Inflammatory macrophage treated with lipopolysaccharide for 4 hours (primary cell): ENCODE data around the gene KIAA1586.
A peak's percentile ranks its signal among the peaks of the same experiment; 100 is the strongest.
"Not testable (repeated sequence)": the region's sequence is repeated elsewhere in the genome, so short reads cannot be mapped to it uniquely, and the experiment has no call there.

Experiments
- DNase-seq: peaks from one replicate; pipeline ENCODE4 v3.0.0-alpha.2; 2020

Gene KIAA1586

DNA sequence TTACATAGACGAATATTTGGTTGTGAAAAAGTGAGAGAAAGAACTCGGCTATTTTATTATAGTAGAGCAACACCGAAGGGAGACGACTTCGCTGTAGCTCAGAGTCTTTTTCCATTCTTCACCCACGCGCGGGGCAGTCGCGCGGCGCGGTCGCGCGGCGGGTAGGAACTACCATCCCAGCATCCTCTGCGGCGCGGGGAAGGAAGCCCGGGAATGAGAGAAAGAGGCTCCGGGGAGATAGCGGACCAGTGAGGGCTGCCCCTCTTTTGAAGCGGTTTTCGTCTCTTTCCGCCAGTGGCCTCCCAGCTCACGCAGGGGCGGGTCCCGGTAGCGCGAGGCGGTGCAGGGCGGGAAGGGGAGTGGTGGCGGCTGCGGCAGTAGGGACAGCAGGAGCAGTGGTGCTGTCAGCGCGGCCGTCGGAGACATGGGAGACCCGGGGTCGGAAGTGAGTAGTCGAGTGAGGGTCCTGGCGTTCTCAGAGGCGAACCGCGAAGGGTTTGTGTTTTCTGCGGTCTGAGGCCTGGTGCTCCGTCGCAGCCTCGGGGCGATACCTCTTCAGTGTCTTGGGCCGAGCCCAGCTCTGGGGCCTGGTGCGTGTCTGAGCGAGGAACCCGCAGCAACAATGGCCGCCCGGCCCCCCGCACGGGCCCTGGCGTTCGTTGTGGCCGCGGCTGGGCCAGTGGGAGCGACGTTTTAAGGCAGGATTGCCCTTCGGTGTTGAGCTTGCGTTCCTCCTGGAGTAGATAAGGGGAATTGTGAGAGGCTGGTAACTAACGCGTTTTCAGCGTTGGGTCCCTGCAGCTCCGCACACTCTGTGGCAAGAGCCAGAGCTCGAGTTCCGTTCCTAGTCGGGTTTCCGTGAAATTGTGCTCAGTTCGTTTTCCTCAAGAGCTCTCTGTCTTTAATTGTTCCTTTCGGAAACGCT is at the start of gene KIAA1586:
Gene KIAA1586 (plus strand): TSS at position 362 of the 925 bp plus-strand sequence. CDS start 63 bp downstream, at position 425.
- DNase-seq = peak; percentile 83

GRCh38 chr6:56999049-56999448 is 47.4 kb upstream of the KIAA1586 start:
- no peak for DNase-seq

- not testable (repeated sequence) for DNase-seq
Measured at GRCh38 chr6:56999748-57000147, 46.7 kb upstream of the KIAA1586 start.

DNA sequence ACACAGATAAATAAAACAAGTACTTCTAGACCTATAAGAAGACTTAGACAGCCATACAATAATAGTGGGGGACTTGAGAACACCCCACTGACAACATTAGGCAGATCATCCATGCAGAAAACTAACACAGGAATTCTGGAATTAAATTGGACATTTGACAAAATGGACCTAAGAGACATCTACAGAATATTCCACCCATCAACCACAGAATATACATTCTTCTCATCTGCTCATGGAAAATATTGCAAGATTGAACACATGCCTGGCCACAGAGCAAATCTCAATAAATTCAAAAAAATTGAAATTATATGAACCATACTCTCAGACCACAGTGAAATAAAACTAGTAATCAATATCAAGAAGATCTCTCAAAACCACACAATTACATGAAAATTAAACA is 44.3 kb upstream of the KIAA1586 start:
- DNase-seq = no peak

- no peak for DNase-seq
Measured at GRCh38 chr6:57004292-57004691, 42.2 kb upstream of the KIAA1586 start.

DNA sequence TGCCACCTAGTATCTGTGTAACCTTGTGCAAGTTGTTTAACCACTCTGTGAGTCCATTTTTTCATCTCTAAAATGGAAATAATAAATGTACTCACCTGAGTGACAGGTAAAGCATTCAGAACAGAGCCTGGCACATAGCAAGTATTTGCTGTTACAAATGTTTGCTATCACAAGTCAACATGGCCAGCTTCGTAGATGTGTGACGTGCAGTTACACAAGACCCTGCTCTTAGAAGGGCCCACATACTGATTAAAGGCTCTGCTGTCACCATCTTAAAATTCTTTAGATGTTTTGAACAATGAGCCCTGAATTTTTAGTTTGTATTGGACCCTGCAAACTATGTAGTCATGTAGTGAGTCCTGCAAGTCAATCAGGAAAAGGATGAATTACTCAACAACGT is 40.4 kb upstream of the KIAA1586 start:
- no peak for DNase-seq

DNA sequence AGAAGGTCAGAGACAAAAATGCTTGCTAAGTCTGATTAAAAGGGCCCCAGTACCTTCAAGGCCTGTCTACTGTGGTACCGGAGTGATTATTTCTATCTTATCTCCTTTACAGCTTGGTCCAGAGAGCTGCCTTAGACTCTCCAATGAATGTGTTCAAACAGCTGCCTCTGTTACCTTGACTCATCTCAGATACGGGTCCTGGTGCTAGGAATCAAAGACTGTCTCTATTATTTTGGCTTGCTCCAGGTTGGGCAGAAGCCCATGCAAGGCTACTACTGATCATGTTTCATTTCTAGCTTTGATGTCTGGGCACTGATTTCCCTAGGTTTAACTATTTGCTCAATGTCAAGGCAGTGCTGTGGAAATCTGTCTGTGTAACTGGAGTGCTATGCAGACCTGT is 38.4 kb upstream of the KIAA1586 start:
- DNase-seq = not testable (repeated sequence)

- DNase-seq = no peak
Measured at GRCh38 chr6:57013521-57013926, 33.0 kb upstream of the KIAA1586 start.

DNA sequence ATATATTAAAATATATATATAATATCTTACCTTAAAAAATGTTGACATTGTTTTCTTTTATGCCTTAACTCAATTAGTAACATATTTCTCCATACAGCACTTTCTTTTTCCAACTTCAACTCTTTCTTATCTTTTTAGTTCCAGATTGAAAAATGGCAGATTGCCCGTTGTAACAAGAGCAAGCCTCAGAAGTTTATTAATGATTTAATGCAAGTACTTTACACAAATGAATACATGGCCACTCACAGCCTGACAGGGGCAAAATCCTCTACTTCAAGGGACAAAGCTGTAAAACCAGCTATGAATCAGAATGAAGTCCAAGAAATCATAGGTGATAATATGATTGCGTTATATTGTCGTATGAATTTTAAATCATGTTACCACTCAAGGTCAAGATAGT is 29.4 kb upstream of the KIAA1586 start:
- no peak for DNase-seq

GRCh38 chr6:57017841-57018240 is 28.7 kb upstream of the KIAA1586 start:
- no peak for DNase-seq

GRCh38 chr6:57019434-57019833 is 27.1 kb upstream of the KIAA1586 start:
- no peak for DNase-seq

GRCh38 chr6:57021086-57021720 is 25.3 kb upstream of the KIAA1586 start:
- DNase-seq = peak; percentile 57

GRCh38 chr6:57024321-57024720 is 22.2 kb upstream of the KIAA1586 start:
- DNase-seq = no peak

DNA sequence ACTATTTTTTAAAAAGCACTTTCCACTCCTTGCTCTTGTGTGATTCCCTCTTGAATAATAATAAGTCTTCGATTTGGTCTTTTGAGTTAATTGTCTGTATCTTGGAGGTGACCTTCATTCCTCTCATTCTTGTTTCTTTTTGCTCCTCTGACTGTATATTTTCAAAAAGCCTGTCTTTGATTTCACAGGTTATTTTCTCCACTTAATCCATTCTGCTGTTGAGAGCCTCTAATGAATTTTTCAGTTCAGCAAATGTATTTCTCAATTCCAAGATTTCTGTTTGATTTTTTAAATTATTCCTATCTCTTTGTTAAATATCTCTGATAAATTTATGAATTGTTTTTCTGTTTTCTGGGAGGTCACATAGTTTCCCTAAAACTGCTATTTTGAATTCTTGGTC is 21.7 kb upstream of the KIAA1586 start:
- no peak for DNase-seq

DNA sequence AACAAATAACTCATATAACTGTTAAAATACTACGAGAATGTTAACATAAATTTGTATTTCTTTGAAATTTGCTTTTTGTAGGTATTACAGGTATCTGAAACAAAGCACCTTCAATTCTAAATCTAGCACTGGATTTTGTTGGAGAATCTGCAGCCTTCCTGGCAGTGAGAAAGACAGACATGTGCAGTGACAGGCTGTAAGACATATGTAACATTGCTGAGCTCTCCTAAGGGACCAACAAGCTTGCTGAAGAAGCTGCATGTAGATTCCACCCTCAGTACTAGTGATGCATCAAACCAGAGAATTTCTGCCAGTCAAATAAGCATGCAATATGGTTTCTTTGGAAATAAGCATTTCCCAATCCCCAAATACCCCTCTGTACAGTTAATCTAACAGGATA is 20.5 kb upstream of the KIAA1586 start:
- DNase-seq = no peak

- DNase-seq = no peak
Measured at GRCh38 chr6:57027301-57027700, 19.2 kb upstream of the KIAA1586 start.

- no peak for DNase-seq
Measured at GRCh38 chr6:57029213-57029612, 17.3 kb upstream of the KIAA1586 start.

GRCh38 chr6:57033228-57033627 is 13.3 kb upstream of the KIAA1586 start:
- DNase-seq = no peak

DNA sequence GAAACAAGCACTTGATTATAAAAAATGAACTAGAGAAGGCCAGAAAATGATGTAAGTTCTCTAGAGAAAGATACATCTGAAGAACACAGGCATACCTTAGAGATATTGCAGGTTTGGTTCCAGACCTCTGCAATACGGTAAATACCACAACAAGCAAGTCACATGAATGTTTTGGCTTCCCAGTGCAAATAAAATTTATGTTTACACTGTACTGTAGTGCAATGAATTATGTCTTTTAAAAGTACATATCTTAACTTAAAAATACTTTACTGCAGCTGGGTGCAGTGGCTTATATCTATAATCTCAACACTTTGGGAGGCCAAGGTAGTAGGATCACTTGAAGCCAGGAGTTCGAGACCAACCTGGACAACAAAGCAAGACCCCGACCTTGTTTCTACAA is 10.9 kb upstream of the KIAA1586 start:
- no peak for DNase-seq

DNA sequence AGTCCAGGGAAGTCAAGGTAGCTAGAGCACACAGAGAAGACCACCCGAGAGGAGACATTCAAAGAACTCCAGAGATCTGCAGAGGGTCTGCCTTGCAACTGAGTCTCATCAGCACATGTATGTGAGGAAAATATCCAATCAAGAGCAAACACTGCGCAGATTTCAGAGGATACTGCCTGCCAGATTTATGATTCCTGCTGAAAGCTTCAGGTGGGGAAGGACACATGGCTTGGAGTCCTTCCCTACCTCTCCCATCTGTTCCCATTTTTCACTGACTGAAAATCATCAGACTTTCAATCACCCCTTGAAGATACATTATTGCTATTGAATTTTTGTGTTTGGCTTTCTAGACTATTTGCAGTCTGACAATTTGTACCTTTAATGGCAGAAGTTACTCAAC is 7.6 kb upstream of the KIAA1586 start:
- DNase-seq = no peak

- no peak for DNase-seq
Measured at GRCh38 chr6:57040011-57040410, 6.5 kb upstream of the KIAA1586 start.

GRCh38 chr6:57044061-57044460 is 2.4 kb upstream of the KIAA1586 start:
- not testable (repeated sequence) for DNase-seq

DNA sequence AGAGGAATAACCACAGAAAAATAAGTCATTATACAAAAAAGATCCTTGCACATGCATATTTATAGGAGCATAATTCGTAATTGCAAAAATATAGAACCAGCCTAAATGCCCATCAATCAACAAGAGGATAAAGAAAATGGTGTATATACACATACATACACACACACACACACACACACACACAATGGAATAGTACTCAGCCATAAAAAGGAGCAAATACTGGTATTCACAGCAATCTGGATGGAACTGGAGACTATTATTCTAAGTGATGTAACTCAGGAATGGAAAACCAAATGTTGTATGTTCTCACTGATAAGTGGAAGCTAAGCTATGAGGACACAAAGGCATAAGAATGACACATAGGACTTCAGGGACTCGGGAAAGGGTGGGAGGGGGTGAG is 1.9 kb upstream of the KIAA1586 start:
- DNase-seq = no peak

- not testable (repeated sequence) for DNase-seq
Measured at GRCh38 chr6:57047257-57047585, 728 bp downstream of the KIAA1586 start.
